SJCRH30 (cell line): ENCODE measurements around the gene PLA2G4A. TPM values are rescaled to one million over a fixed set of nuclear protein-coding genes. Genes with fewer than 3 reads are reported as not detected.

Experiments used
- DNase-seq, 2 experiments: peaks; one replicate each; pipeline ENCODE4 v3.0.0-alpha.2; 2015 to 2020
- H3K27ac ChIP-seq: fragments of 250-450 bp; sonication (Bioruptor Pico); 2 replicates; pipeline ENCODE4 v1.5.1; 2020; ENCODE audit warnings: mild to moderate bottlenecking, moderate library complexity
- H3K27me3 ChIP-seq: fragments of 250-450 bp; sonication (Bioruptor Pico); 2 replicates; pipeline ENCODE4 v1.5.1; 2020; ENCODE audit warnings: mild to moderate bottlenecking, moderate library complexity
- H3K36me3 ChIP-seq: fragments of 250-450 bp; sonication (Bioruptor Pico); 2 replicates; pipeline ENCODE4 v1.5.1; 2020; ENCODE audit warnings: mild to moderate bottlenecking, moderate library complexity
- H3K4me1 ChIP-seq: fragments of 250-450 bp; sonication (Bioruptor Pico); 2 replicates; pipeline ENCODE4 v1.5.1; 2020; ENCODE audit warnings: mild to moderate bottlenecking, moderate library complexity
- H3K4me3 ChIP-seq: fragments of 250-450 bp; sonication (Bioruptor Pico); 2 replicates; pipeline ENCODE4 v1.5.1; 2020; ENCODE audit warnings: mild to moderate bottlenecking, moderate library complexity
- H3K9me3 ChIP-seq: fragments of 250-450 bp; sonication (Bioruptor Pico); replicated peaks from 2 replicates; pipeline ENCODE4 v1.5.1; 2020; ENCODE audit warnings: mild to moderate bottlenecking, moderate library complexity
- total RNA-seq: library from RNA; depleted of rRNA; stranded (reverse); fragments of >200 nt; shearing (Covaris generic); gene quantifications from 2 replicates; pipeline ENCODE4 v1.2.3, GENCODE V29; 2014

PLA2G4A gene
- total RNA-seq, 1 experiment from 2014 or later: not detected

DNA sequence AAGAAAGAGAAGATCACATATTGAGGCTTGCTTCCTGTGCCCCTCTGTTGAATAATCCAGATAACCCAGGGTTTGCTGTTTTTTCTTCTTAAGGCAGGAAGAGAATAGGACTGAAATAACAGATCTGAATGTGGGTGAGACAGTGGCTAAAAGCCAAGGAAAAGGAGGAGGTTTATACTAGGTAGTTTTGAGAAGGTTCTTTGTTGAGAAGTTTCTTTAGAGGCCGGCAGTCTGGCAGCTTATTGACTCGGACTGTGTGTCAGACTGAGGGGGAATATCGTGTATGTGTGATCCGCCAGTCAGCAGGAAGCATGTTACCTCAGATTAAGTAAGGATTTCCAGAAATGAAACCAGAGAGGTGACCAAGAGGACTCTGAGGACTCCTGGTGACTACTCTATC is 119.8 kb downstream of the PLA2G4A start:
- Histone ChIP-seq H3K36me3 (no peaks in the 10 kb centered on the region), H3K4me1 (no peaks in the 10 kb centered on the region), H3K9me3 (no peaks in the 10 kb centered on the region), H3K27me3 (no peaks in the 10 kb centered on the region; the same call in 1 of the 2 replicates), H3K4me3 (no peak overlapping the region), H3K27ac (no peak overlapping the region)
- DNase-seq: no peak

DNA sequence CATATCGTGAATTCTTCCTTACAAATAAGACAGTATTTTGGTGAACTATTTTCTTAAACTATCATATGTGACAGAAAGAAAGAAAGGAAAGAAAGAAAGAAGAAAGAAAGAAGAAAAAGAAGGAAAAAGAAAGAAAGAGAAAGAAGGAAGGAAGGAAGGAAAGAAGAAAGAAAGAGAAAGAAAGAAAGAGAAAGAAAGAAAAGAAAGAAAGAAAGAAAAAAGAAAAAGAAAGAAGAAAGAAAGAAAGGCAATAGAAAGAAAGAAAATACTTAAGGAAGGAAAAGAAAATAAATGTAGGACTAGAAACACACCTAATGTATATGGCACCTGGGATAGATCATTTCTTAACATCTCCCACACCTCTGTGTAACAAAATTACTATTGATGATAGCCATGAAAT is 120.4 kb downstream of the PLA2G4A start:
- H3K4me1 ChIP-seq: no peaks in the 10 kb centered on the region
- H3K27me3 ChIP-seq: no peaks in the 10 kb centered on the region; the same call in 1 of the 2 replicates
- no peaks in the 10 kb centered on the region for H3K36me3 ChIP-seq
- H3K4me3 ChIP-seq: no peak overlapping the region
- no peak for DNase-seq
- H3K27ac ChIP-seq: no peak overlapping the region
- H3K9me3 ChIP-seq: no peaks in the 10 kb centered on the region

DNA sequence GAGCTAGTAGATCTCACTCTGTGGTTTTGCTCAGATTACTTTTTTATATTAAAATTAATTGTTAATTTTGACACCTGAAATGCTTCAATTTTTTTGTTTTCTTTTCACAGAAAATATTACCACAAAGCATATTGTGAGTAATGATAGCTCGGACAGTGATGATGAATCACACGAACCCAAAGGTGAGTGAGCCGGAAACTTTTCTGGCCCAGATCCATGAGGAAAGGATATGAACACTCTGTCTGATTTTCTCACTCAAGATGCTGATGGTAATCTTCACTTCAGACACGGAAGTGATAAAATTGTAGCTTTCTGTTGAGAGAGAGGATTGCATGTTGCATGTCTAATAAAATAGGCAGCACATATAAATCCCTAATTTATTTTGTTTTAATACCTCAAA is 121.8 kb downstream of the PLA2G4A start:
- no peaks in the 10 kb centered on the region for H3K9me3 ChIP-seq
- DNase-seq: no peak
- H3K27me3 ChIP-seq: no peaks in the 10 kb centered on the region; the same call in 1 of the 2 replicates
- no peak overlapping the region for H3K4me3 ChIP-seq
- no peak overlapping the region for H3K27ac ChIP-seq
- H3K36me3 ChIP-seq: no peaks in the 10 kb centered on the region
- H3K4me1 ChIP-seq: no peaks in the 10 kb centered on the region

- Histone ChIP-seq H3K4me3 (no peak overlapping the region), H3K27ac (no peak overlapping the region), H3K9me3 (no peaks in the 10 kb centered on the region), H3K4me1 (no peaks in the 10 kb centered on the region), H3K27me3 (no peaks in the 10 kb centered on the region), H3K36me3 (no peaks in the 10 kb centered on the region)
- DNase-seq: no peak
These were observed 125.1 kb downstream of the PLA2G4A start for GRCh38 chr1:186953876-186954275.

GRCh38 chr1:186957314-186957713 is 128.6 kb downstream of the PLA2G4A start:
- Histone ChIP-seq H3K27me3 (no peaks in the 10 kb centered on the region), H3K4me1 (no peaks in the 10 kb centered on the region), H3K4me3 (no peak overlapping the region), H3K27ac (no peak overlapping the region), H3K36me3 (no peaks in the 10 kb centered on the region), H3K9me3 (no peaks in the 10 kb centered on the region)
- DNase-seq: no peak

DNA sequence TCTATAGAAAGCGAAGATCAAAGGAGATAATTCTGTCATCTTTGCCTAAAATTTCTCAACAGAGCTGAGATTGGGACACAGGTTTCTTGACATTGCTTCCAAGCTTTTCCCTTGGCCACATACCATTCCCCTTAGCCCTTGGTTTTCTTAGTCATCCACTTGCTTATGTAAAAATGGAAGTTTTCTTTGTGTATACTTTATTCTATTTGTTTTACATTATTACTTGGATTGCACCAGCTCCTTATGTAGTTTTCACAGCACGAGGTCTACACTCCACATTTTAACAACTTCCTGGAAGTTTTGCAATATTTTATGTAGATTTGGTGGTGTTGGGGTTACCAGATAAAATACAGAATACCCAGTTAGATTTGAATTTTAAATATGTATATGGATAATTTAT is 129.8 kb downstream of the PLA2G4A start:
- Histone ChIP-seq H3K9me3 (no peaks in the 10 kb centered on the region), H3K27me3 (no peaks in the 10 kb centered on the region), H3K27ac (no peak overlapping the region), H3K4me1 (no peaks in the 10 kb centered on the region), H3K4me3 (no peak overlapping the region), H3K36me3 (no peaks in the 10 kb centered on the region)
- no peak for DNase-seq

- Histone ChIP-seq H3K9me3 (no peaks in the 10 kb centered on the region), H3K27me3 (no peaks in the 10 kb centered on the region), H3K27ac (no peak overlapping the region), H3K36me3 (no peaks in the 10 kb centered on the region), H3K4me1 (no peaks in the 10 kb centered on the region), H3K4me3 (no peak overlapping the region)
- DNase-seq: no peak
These were observed 132.1 kb downstream of the PLA2G4A start for GRCh38 chr1:186960861-186961260.

DNA sequence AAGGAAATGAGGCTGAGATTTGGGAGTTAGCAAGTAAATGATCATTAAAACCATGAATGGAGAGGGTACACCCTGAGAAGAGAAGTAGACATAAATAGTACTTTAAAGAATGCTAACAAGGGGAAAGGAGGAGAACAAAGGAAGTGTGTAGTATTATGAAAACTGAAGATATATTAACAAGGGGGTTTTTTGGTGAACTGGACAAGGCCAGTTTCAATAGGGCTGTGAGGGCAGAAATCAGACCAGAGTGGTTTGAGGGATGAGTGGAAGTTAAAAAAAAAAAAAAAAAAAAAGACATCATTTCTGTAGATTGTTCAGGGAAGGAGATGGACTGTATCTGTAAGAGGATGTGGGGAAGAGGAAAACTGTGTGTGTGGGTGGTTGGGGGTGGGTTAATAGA is 137.1 kb downstream of the PLA2G4A start:
- Histone ChIP-seq H3K27me3 (no peaks in the 10 kb centered on the region), H3K36me3 (no peaks in the 10 kb centered on the region), H3K4me1 (no peaks in the 10 kb centered on the region), H3K9me3 (no peaks in the 10 kb centered on the region), H3K4me3 (no peak overlapping the region), H3K27ac (no peak overlapping the region)
- no peak for DNase-seq

DNA sequence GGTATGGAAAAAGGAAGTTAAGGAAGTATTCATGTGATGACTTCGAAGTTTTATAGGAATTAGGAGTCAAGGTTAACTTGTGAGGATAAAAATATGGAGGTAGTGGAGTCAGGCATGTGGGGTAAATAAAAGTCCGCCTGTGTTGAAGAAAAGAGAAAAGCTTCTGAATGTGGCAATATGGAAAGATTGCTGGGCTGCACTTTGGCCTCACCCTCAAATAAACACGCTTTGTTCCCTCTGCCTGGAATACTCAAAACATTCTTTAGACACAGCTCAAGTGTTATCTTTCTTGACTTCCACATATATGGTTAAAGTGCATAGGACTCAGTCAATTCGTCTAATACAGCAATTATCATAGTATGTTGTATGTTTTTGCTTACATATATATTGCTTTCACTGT is 137.7 kb downstream of the PLA2G4A start:
- no peak for DNase-seq
- no peaks in the 10 kb centered on the region for H3K4me1 ChIP-seq
- no peaks in the 10 kb centered on the region for H3K27me3 ChIP-seq
- no peak overlapping the region for H3K4me3 ChIP-seq
- no peak overlapping the region for H3K27ac ChIP-seq
- H3K36me3 ChIP-seq: no peaks in the 10 kb centered on the region
- no peaks in the 10 kb centered on the region for H3K9me3 ChIP-seq

DNA sequence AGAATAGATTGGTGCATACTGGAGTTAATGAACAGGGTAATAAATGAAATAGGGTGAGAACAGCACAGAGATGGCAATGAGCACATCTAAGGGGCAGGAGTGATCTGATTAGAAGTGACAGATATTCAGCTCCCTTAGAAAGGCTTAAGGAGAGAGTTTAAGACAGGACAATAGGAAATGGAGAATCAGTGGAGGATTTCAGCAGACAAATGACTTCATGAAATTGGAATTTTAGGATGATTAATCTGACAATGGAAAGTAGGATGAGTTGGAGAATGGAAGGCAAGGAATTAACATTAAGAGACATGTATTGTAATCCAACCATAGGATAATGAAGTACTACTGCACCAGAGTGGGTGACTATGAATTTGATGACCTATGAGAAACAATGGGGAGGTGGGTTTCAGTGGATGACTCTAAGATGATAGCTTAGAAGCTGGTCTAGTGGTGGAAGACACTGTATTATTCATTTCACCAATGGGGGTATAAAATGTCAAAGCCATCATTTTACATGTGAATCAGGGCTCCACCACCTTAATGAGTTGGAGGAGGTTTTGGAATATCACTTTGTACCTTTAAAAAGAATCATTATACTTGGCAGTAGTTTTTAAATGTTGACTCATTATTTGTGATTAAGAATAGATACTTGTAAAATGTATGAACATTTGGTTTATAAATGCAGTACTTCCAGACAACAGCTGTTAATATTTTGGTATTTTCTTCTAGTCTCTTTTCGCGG is 139.1 kb downstream of the PLA2G4A start:
- H3K27me3 ChIP-seq: no peaks in the 10 kb centered on the region
- no peaks in the 10 kb centered on the region for H3K4me1 ChIP-seq
- no peak overlapping the region for H3K27ac ChIP-seq
- no peaks in the 10 kb centered on the region for H3K36me3 ChIP-seq
- no peak overlapping the region for H3K4me3 ChIP-seq
- no peak for DNase-seq
- H3K9me3 ChIP-seq: no peaks in the 10 kb centered on the region

DNA sequence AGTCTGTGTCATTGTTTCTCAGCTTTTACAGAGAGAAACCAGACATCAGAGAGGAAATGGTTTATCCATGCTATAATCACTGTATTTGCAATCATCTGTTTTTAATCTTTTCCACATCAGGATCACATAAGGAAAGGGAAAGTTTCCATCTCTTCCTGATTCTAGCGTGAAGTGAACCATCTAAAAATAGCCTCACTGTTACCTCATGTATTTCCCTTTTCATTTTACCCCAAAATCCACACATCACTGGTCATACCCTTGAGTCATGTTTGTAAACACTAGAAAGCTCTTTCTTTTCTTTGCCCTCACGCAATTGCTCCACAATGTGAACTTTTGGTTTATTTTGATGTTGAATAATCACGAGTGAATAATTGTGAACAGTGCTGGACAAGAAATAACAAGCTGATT is 146.0 kb downstream of the PLA2G4A start:
- no peak for DNase-seq
- H3K27ac ChIP-seq: no peak overlapping the region
- H3K27me3 ChIP-seq: no peaks in the 10 kb centered on the region
- no peak overlapping the region for H3K4me3 ChIP-seq
- H3K36me3 ChIP-seq: no peaks in the 10 kb centered on the region
- no peaks in the 10 kb centered on the region for H3K4me1 ChIP-seq
- no peaks in the 10 kb centered on the region for H3K9me3 ChIP-seq

DNA sequence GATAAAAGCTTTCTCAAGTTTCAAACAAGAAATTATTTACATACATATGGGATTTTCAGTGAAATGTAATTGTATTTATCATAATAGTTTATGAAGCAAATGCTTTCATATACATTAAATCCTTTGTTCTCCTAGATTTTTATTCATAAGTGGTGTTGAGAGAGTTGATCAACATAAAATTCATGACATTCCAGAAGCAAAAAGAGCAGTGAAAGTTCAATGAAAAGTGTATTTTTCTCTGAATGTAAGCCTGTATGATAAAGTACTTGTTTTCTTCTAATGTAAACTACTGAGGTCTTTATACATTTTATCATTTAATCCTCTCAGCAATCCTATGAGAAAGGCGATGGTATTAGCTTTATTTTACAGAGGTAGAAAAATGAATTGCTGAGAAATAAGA is 146.5 kb downstream of the PLA2G4A start:
- H3K4me3 ChIP-seq: no peak overlapping the region
- DNase-seq: no peak
- H3K27me3 ChIP-seq: no peaks in the 10 kb centered on the region
- H3K36me3 ChIP-seq: no peaks in the 10 kb centered on the region
- H3K4me1 ChIP-seq: no peaks in the 10 kb centered on the region
- H3K9me3 ChIP-seq: no peaks in the 10 kb centered on the region
- H3K27ac ChIP-seq: no peak overlapping the region

DNA sequence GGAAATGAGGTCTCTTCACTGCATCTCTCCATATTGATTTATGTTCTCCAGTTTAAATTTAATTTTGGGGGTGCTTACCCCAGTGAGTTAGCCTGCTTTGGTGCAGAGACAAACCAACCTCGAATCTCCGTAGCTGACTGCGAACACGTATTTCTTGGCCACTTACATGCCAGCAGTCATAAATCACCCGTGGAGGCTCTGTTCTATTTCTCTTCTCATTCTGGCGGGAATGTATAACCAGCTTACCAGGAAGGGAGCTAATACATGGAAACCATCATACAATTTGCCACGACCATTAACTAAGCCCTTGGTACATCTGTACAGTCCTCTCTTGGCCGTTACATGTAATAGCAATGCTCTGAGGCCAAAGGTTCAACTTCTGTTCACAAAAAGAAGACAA is 148.0 kb downstream of the PLA2G4A start:
- Histone ChIP-seq H3K27me3 (no peaks in the 10 kb centered on the region), H3K9me3 (no peaks in the 10 kb centered on the region), H3K27ac (no peak overlapping the region), H3K36me3 (no peaks in the 10 kb centered on the region), H3K4me1 (no peaks in the 10 kb centered on the region), H3K4me3 (no peak overlapping the region)
- no peak for DNase-seq

DNA sequence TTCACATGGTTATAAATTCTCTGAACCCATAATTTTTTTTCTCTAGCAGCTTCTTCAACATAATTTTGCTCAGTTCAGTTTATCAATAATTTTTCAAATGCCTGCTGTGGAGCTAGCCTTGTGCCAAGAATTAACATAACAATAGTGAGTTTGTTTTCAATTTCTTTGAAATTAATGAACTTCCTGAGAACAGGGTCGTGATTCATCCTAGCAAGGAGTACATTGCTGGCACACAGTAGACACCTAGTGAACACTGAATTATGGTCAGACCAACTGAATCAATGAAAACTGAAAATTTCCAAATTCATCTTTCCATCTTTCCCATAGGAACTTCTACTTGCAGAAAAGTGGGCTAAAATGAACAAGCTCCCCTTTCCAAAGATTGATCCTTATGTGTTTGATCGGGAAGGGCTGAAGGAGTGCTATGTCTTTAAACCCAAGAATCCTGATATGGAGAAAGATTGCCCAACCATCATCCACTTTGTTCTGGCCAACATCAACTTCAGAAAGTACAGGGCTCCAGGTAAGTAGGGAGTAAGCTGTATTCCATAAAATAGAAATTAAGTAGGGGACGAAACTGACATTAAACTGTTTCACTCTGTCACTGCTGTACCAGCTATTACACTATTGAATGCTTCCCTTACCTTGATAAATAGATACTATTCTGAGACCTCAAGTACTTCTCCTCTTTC is 148.7 kb downstream of the PLA2G4A start:
- Histone ChIP-seq H3K9me3 (no peaks in the 10 kb centered on the region), H3K4me3 (no peak overlapping the region), H3K27me3 (no peaks in the 10 kb centered on the region), H3K36me3 (no peaks in the 10 kb centered on the region), H3K27ac (no peak overlapping the region), H3K4me1 (no peaks in the 10 kb centered on the region)
- no peak for DNase-seq

DNA sequence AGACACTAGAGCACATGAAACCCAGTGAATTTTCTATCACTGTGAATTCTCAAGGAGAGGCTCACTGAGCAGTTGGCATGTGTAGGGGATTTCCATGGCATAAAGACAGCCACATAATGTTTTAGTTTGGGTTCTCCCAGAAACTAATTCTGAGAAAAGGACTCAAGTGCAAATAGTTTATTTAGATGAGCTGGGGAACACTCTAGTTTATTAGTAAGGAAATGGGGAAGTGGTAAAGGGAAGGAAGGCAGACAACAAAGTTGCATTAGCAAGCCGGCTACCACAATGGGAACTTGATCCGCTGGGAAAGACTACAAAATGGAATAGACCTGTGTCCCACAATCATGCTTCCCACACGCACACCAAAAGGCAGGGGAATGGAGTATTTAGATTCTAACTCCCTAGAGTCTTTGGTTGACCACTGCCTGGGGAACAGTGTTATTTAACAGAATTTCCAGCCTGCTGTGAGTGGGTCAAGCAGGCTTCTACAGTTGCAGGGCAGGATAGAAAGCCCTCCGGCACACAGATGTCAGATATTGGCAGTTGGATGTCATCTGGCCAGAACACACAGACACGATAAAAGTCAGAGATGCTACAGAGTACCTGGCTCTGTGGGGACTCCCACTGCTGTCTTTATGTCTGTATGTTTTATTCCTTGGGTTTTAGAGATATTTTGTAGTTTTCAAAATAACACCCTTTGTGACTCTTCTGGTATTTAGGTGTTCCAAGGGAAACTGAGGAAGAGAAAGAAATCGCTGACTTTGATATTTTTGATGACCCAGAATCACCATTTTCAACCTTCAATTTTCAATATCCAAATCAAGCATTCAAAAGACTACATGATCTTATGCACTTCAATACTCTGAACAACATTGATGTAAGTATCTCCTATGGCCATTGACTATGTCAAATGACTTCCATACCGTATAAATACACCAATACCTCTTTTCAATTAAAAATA is 150.1 kb downstream of the PLA2G4A start:
- no peaks in the 10 kb centered on the region for H3K36me3 ChIP-seq
- no peaks in the 10 kb centered on the region for H3K9me3 ChIP-seq
- H3K27me3 ChIP-seq: no peaks in the 10 kb centered on the region
- DNase-seq: no peak
- no peak overlapping the region for H3K27ac ChIP-seq
- no peaks in the 10 kb centered on the region for H3K4me1 ChIP-seq
- H3K4me3 ChIP-seq: no peak overlapping the region
